Thoracic aorta (tissue), 2 donors: ENCODE data around the gene HINT3. TPM values are rescaled to one million over a fixed set of nuclear protein-coding genes. Genes with fewer than 3 reads are reported as not detected.

Source experiments
- ATAC-seq: fragments of 150-250 bp; one replicate; pipeline ENCODE4 v1.8.0; 2017; ENCODE audit warnings: low read depth; ENCODE audit not compliant: insufficient number of reproducible peaks, low FRiP score
- DNase-seq: peaks from one replicate; pipeline ENCODE4 v3.0.0-alpha.2; 2020; ENCODE audit warnings: low spot score
- H3K27ac ChIP-seq, 2 donors: fragments of 200-600 bp; sonication (generic); 1 replicate in 1 of 2; 2 replicates in 1 of 2; pipeline ENCODE4 v1.5.1; 2016; ENCODE audit warnings: mild to moderate bottlenecking in 2 of 2, moderate library complexity in 2 of 2
- H3K27me3 ChIP-seq: fragments of 200-600 bp; sonication (generic); replicated peaks from 2 replicates; pipeline ENCODE4 v1.6.0; 2016; ENCODE audit warnings: mild to moderate bottlenecking; ENCODE audit not compliant: insufficient read depth
- H3K36me3 ChIP-seq: fragments of 200-600 bp; sonication (generic); one replicate; pipeline ENCODE4 v1.5.1; 2016
- H3K4me1 ChIP-seq, 2 donors: fragments of 200-600 bp; sonication (generic); 1 replicate in 1 of 2; 2 replicates in 1 of 2; pipeline versions ENCODE4 v1.5.1 to v1.6.0; 2016; ENCODE audit warnings: low read depth in 2 of 2, mild to moderate bottlenecking in 1 of 2; ENCODE audit not compliant: control insufficient read depth in 1 of 2
- H3K4me3 ChIP-seq: fragments of 200-600 bp; sonication (generic); 2 replicates; pipeline ENCODE4 v1.5.1; 2016; ENCODE audit warnings: mild to moderate bottlenecking
- H3K9me3 ChIP-seq: fragments of 200-600 bp; sonication (generic); 2 replicates; pipeline ENCODE4 v1.5.1; 2016
- CTCF ChIP-seq: fragments of 200-600 bp; sonication (generic); IDR thresholded peaks from one replicate; pipeline ENCODE4 v1.5.1; 2019; ENCODE audit warnings: antibody characterized with exemption
- total RNA-seq, 2 donors: library from RNA; depleted of rRNA; stranded (reverse); fragments of >200 nt; gene quantifications; one replicate each; pipeline versions ENCODE4 v1.1.0 to v1.2.3, GENCODE V29; 2016

HINT3 gene
- total RNA-seq, 2 donors from 2014 or later: 18.4 to 23.1 TPM

- no peak for TF ChIP-seq CTCF
- H3K9me3 ChIP-seq: no peaks in the 10 kb centered on the region
- no peak overlapping the region for H3K4me3 ChIP-seq
- no peak for DNase-seq
- peaks cover 42% of the 10 kb centered on the region for H3K36me3 ChIP-seq
- no peak for ATAC-seq
- no peak overlapping the region for H3K27ac ChIP-seq
- no peaks in the 10 kb centered on the region for H3K27me3 ChIP-seq
- peaks cover 0 to 3% of the 10 kb centered on the region in 2 donors for H3K4me1 ChIP-seq
Observed at GRCh38 chr6:125924169-125924568, 32.4 kb upstream of the HINT3 start.

- no peaks in the 10 kb centered on the region for H3K4me1 ChIP-seq
- no peaks in the 10 kb centered on the region for H3K9me3 ChIP-seq
- no peak overlapping the region for H3K27ac ChIP-seq
- no peak for TF ChIP-seq CTCF
- peaks cover 42% of the 10 kb centered on the region for H3K36me3 ChIP-seq
- DNase-seq: no peak
- no peak for ATAC-seq
- no peaks in the 10 kb centered on the region for H3K27me3 ChIP-seq
- H3K4me3 ChIP-seq: no peak overlapping the region
Observed at GRCh38 chr6:125924697-125925358, 31.7 kb upstream of the HINT3 start.

GRCh38 chr6:125926711-125927110 lies 29.9 kb upstream of the HINT3 start:
- ATAC-seq (no peak), DNase-seq (no peak)
- H3K36me3 ChIP-seq: peaks cover 34% of the 10 kb centered on the region

GRCh38 chr6:125927761-125928160 lies 28.8 kb upstream of the HINT3 start:
- DNase-seq: no peak
- no peaks in the 10 kb centered on the region for H3K27me3 ChIP-seq
- H3K4me1 ChIP-seq: no peaks in the 10 kb centered on the region
- no peak overlapping the region for H3K4me3 ChIP-seq
- no peak overlapping the region for H3K27ac ChIP-seq
- no peak for TF ChIP-seq CTCF
- H3K36me3 ChIP-seq: peaks cover 27% of the 10 kb centered on the region
- H3K9me3 ChIP-seq: no peaks in the 10 kb centered on the region
- ATAC-seq: no peak

More at GRCh38 chr6:125926711-125927110, 29.9 kb upstream of the HINT3 start:
- no peak for TF ChIP-seq CTCF
- Histone ChIP-seq H3K4me1 (no peaks in the 10 kb centered on the region), H3K27me3 (no peaks in the 10 kb centered on the region), H3K9me3 (no peaks in the 10 kb centered on the region), H3K4me3 (no peak overlapping the region), H3K27ac (no peak overlapping the region)

- H3K27me3 ChIP-seq: no peaks in the 10 kb centered on the region
- ATAC-seq (no peak), DNase-seq (no peak)
- H3K27ac ChIP-seq: no peak overlapping the region
- no peaks in the 10 kb centered on the region for H3K4me1 ChIP-seq
- no peaks in the 10 kb centered on the region for H3K9me3 ChIP-seq
- no peak overlapping the region for H3K4me3 ChIP-seq
- no peak for TF ChIP-seq CTCF
- peaks cover 17% of the 10 kb centered on the region for H3K36me3 ChIP-seq
Observed at GRCh38 chr6:125930765-125931418, 25.7 kb upstream of the HINT3 start.
